Neural progenitor cell (in vitro differentiated cells): ENCODE data around the gene ZNF664. TPM values are rescaled to one million over a fixed set of nuclear protein-coding genes. Genes with fewer than 3 reads are reported as not detected.

Experiments used
- DNase-seq: peaks from one replicate; pipeline ENCODE4 v3.0.0-alpha.2; 2016; ENCODE audit warnings: low spot score
- H2AFZ ChIP-seq: fragments of 200-600 bp; sonication (generic); replicated peaks from 2 replicates; pipeline ENCODE4 v1.6.1; 2016; ENCODE audit warnings: antibody characterized with exemption
- H3F3A ChIP-seq: fragments of 200-600 bp; sonication (generic); 2 replicates; pipeline ENCODE4 v1.6.1; 2016; ENCODE audit warnings: antibody characterized with exemption, low read depth
- H3K27ac ChIP-seq: fragments of 200-600 bp; sonication (generic); 2 replicates; pipeline ENCODE4 v1.5.1; 2016; ENCODE audit warnings: mild to moderate bottlenecking
- H3K27me3 ChIP-seq: fragments of 200-600 bp; sonication (generic); 2 replicates; pipeline ENCODE4 v1.6.1; 2016; ENCODE audit warnings: mild to moderate bottlenecking, moderate library complexity
- H3K36me3 ChIP-seq: fragments of 200-600 bp; sonication (generic); 2 replicates; pipeline ENCODE4 v1.5.1; 2016
- H3K4me1 ChIP-seq: fragments of 200-600 bp; sonication (generic); 2 replicates; pipeline ENCODE4 v1.6.1; 2016; ENCODE audit warnings: mixed run types
- H3K4me2 ChIP-seq: fragments of 200-600 bp; sonication (generic); 2 replicates; pipeline ENCODE4 v1.6.1; 2016
- H3K4me3 ChIP-seq: fragments of 200-600 bp; sonication (generic); 2 replicates; pipeline ENCODE4 v1.5.1; 2016
- H3K79me2 ChIP-seq: fragments of 200-600 bp; sonication (generic); 2 replicates; pipeline ENCODE4 v1.6.1; 2016; ENCODE audit warnings: low read depth
- H3K9ac ChIP-seq: fragments of 200-600 bp; sonication (generic); 2 replicates; pipeline ENCODE4 v1.6.1; 2016
- H3K9me3 ChIP-seq: fragments of 200-600 bp; sonication (generic); 2 replicates; pipeline ENCODE4 v1.5.1; 2016; ENCODE audit warnings: low read depth
- H4K20me1 ChIP-seq: fragments of 200-600 bp; sonication (generic); 2 replicates; pipeline ENCODE4 v1.6.1; 2016; ENCODE audit warnings: low read depth
- H3K27ac Mint-ChIP-seq: 3 replicates; pipeline ENCODE4 v1.8.0; 2021; ENCODE audit warnings: mixed read lengths
- H3K27me3 Mint-ChIP-seq: 2 replicates; pipeline ENCODE4 v1.8.0; 2022; ENCODE audit warnings: low read depth, mild to moderate bottlenecking, inconsistent platforms, moderate library complexity, mixed read lengths; ENCODE audit not compliant: insufficient read depth
- H3K36me3 Mint-ChIP-seq: 3 replicates; pipeline ENCODE4 v1.8.0; 2021; ENCODE audit warnings: mixed read lengths
- H3K4me1 Mint-ChIP-seq: 3 replicates; pipeline ENCODE4 v1.8.0; 2021; ENCODE audit warnings: mixed read lengths
- H3K4me3 Mint-ChIP-seq: 3 replicates; pipeline ENCODE4 v1.8.0; 2021; ENCODE audit warnings: mild to moderate bottlenecking, moderate library complexity, mixed read lengths
- H3K9me3 Mint-ChIP-seq: 3 replicates; pipeline ENCODE4 v1.8.0; 2020; ENCODE audit warnings: mixed read lengths
- CTCF ChIP-seq: fragments of 200-600 bp; sonication (generic); IDR thresholded peaks from 2 replicates; pipeline ENCODE4 v1.5.1; 2017; ENCODE audit warnings: antibody characterized with exemption, mild to moderate bottlenecking
- EZH2 ChIP-seq: fragments of 200-600 bp; sonication (generic); IDR thresholded peaks from 2 replicates; pipeline ENCODE4 v1.6.1; 2017; ENCODE audit warnings: antibody characterized with exemption, mild to moderate bottlenecking, moderate library complexity
- EZH2phosphoT487 ChIP-seq: fragments of 200-600 bp; sonication (generic); IDR thresholded peaks from 2 replicates; pipeline ENCODE4 v1.6.1; 2017; ENCODE audit warnings: antibody characterized with exemption
- total RNA-seq: library from RNA; depleted of rRNA; stranded (reverse); fragments of >200 nt; gene quantifications from 2 replicates; pipeline ENCODE4 v1.2.3, GENCODE V29; 2015; ENCODE audit warnings: low replicate concordance

Gene ZNF664
- total RNA-seq, 1 donor from 2014 or later: 172 TPM

- no peaks in the 10 kb centered on the region for H3K4me1 ChIP-seq
- no peaks in the 10 kb centered on the region for H3K9me3 ChIP-seq
- no peak overlapping the region for H3K9ac ChIP-seq
- no peaks in the 10 kb centered on the region for H3K36me3 ChIP-seq
- TF ChIP-seq EZH2: no peak
- TF ChIP-seq CTCF: no peak
- no peak for TF ChIP-seq EZH2phosphoT487
- Mint-ChIP-seq H3K9me3 (no peaks in the 10 kb centered on the region), H3K27ac (no peak overlapping the region), H3K27me3 (no peaks in the 10 kb centered on the region), H3K4me3 (no peak overlapping the region), H3K36me3 (peaks cover 12% of the 10 kb centered on the region), H3K4me1 (peaks cover 4% of the 10 kb centered on the region)
- H3F3A ChIP-seq: peaks cover 8% of the 10 kb centered on the region
- H3K4me2 ChIP-seq: no peak overlapping the region
- H3K27me3 ChIP-seq: no peaks in the 10 kb centered on the region
- no peaks in the 10 kb centered on the region for H4K20me1 ChIP-seq
- no peak for DNase-seq
- no peak overlapping the region for H3K4me3 ChIP-seq
- H2AFZ ChIP-seq: no peak overlapping the region
- no peaks in the 10 kb centered on the region for H3K79me2 ChIP-seq
- no peak overlapping the region for H3K27ac ChIP-seq
These were observed 45.5 kb downstream of the ZNF664 start for GRCh38 chr12:124018539-124018938.

- Histone ChIP-seq H3F3A (peaks cover 8% of the 10 kb centered on the region), H3K4me1 (no peaks in the 10 kb centered on the region), H3K27ac (no peak overlapping the region), H3K4me3 (no peak overlapping the region), H3K27me3 (no peaks in the 10 kb centered on the region), H3K79me2 (no peaks in the 10 kb centered on the region), H2AFZ (no peak overlapping the region), H3K4me2 (no peak overlapping the region), H3K9me3 (no peaks in the 10 kb centered on the region), H3K36me3 (no peaks in the 10 kb centered on the region), H4K20me1 (no peaks in the 10 kb centered on the region), H3K9ac (no peak overlapping the region)
- no peak for DNase-seq
- Mint-ChIP-seq H3K27me3 (no peaks in the 10 kb centered on the region), H3K9me3 (no peaks in the 10 kb centered on the region), H3K4me1 (peaks cover 4% of the 10 kb centered on the region), H3K27ac (no peak overlapping the region), H3K36me3 (peaks cover 8% of the 10 kb centered on the region), H3K4me3 (no peak overlapping the region)
- TF ChIP-seq EZH2 (no peak), CTCF (no peak), EZH2phosphoT487 (no peak)
These were observed 46.1 kb downstream of the ZNF664 start for GRCh38 chr12:124019115-124019514.

GRCh38 chr12:124020514-124020949 is 47.5 kb downstream of the ZNF664 start:
- H3K27me3 Mint-ChIP-seq: no peaks in the 10 kb centered on the region
- Histone ChIP-seq H3K4me2 (no peak overlapping the region), H3F3A (peaks cover 8% of the 10 kb centered on the region), H2AFZ (no peak overlapping the region), H3K36me3 (no peaks in the 10 kb centered on the region), H3K4me3 (no peak overlapping the region), H3K27me3 (no peaks in the 10 kb centered on the region), H3K27ac (no peak overlapping the region), H3K9ac (no peak overlapping the region), H4K20me1 (no peaks in the 10 kb centered on the region), H3K4me1 (no peaks in the 10 kb centered on the region), H3K79me2 (no peaks in the 10 kb centered on the region), H3K9me3 (no peaks in the 10 kb centered on the region)
- no peak overlapping the region for H3K4me3 Mint-ChIP-seq
- peaks cover 7% of the 10 kb centered on the region for H3K4me1 Mint-ChIP-seq
- no peaks in the 10 kb centered on the region for H3K9me3 Mint-ChIP-seq
- TF ChIP-seq CTCF (no peak), EZH2 (no peak), EZH2phosphoT487 (no peak)
- no peak overlapping the region for H3K27ac Mint-ChIP-seq
- DNase-seq: no peak
- H3K36me3 Mint-ChIP-seq: peaks cover 3% of the 10 kb centered on the region

GRCh38 chr12:124021007-124021406 is 48.0 kb downstream of the ZNF664 start:
- H3K9me3 ChIP-seq: no peaks in the 10 kb centered on the region
- H3K27me3 Mint-ChIP-seq: no peaks in the 10 kb centered on the region
- peaks cover 12% of the 10 kb centered on the region for H3K4me1 Mint-ChIP-seq
- H3K27ac Mint-ChIP-seq: no peak overlapping the region
- H2AFZ ChIP-seq: no peak overlapping the region
- H3K9ac ChIP-seq: no peak overlapping the region
- H3K36me3 Mint-ChIP-seq: peaks cover 3% of the 10 kb centered on the region
- no peak overlapping the region for H3K4me2 ChIP-seq
- no peaks in the 10 kb centered on the region for H3K36me3 ChIP-seq
- TF ChIP-seq CTCF (no peak), EZH2 (no peak), EZH2phosphoT487 (no peak)
- no peak overlapping the region for H3K27ac ChIP-seq
- H3K4me1 ChIP-seq: no peaks in the 10 kb centered on the region
- no peaks in the 10 kb centered on the region for H3K9me3 Mint-ChIP-seq
- H3K79me2 ChIP-seq: no peaks in the 10 kb centered on the region
- H3K4me3 Mint-ChIP-seq: no peak overlapping the region
- no peaks in the 10 kb centered on the region for H3K27me3 ChIP-seq
- H3K4me3 ChIP-seq: no peak overlapping the region
- no peak for DNase-seq
- H3F3A ChIP-seq: peaks cover 8% of the 10 kb centered on the region
- no peaks in the 10 kb centered on the region for H4K20me1 ChIP-seq
